Breast epithelium (tissue), 4 donors: Measurements from ENCODE around the gene COPS4. TPM values are rescaled to one million over a fixed set of nuclear protein-coding genes. Genes with fewer than 3 reads are reported as not detected.

ENCODE experiments used
- DNase-seq, 2 donors: peaks; one replicate each; pipeline ENCODE4 v3.0.0-alpha.2; 2019; ENCODE audit warnings: low spot score in 2 of 2
- H3K27ac ChIP-seq, 2 donors: fragments of 200-600 bp; sonication (generic) in 1 of 2; one replicate each; pipeline ENCODE4 v1.5.1; 2016 to 2019; ENCODE audit warnings: mild to moderate bottlenecking in 1 of 2
- H3K27me3 ChIP-seq, 2 donors: fragments of 200-600 bp; sonication (generic) in 1 of 2; one replicate each; pipeline versions ENCODE4 v1.5.1 to v1.6.0; 2017 to 2019; ENCODE audit warnings: control low read depth in 1 of 2, mild to moderate bottlenecking in 1 of 2
- H3K36me3 ChIP-seq: fragments of 200-600 bp; one replicate; pipeline ENCODE4 v1.5.1; 2019
- H3K4me1 ChIP-seq, 2 donors: fragments of 200-600 bp; sonication (generic); one replicate each; pipeline ENCODE4 v1.5.1; 2016 to 2019; ENCODE audit warnings: control low read depth in 1 of 2
- H3K4me3 ChIP-seq, 3 donors: fragments of 200-600 bp; sonication (generic); 1 replicate in 2 of 3; 2 replicates in 1 of 3; pipeline ENCODE4 v1.5.1; 2016 to 2019; ENCODE audit warnings: mild to moderate bottlenecking in 3 of 3, moderate library complexity in 2 of 3
- H3K9me3 ChIP-seq, 2 donors: fragments of 200-600 bp; sonication (generic) in 1 of 2; one replicate each; pipeline ENCODE4 v1.5.1; 2016 to 2019; ENCODE audit warnings: control low read depth in 1 of 2
- CTCF ChIP-seq, 3 donors: fragments of 450-650 bp; IDR thresholded peaks; one replicate each; pipeline ENCODE4 v1.5.1; 2016 to 2017; ENCODE audit warnings: antibody characterized with exemption in 3 of 3, mild to moderate bottlenecking in 3 of 3, moderate library complexity in 3 of 3
- POLR2A ChIP-seq: fragments of 450-650 bp; IDR thresholded peaks from one replicate; pipeline ENCODE4 v1.6.1; 2016; ENCODE audit warnings: antibody characterized with exemption, mild to moderate bottlenecking, moderate library complexity
- POLR2AphosphoS5 ChIP-seq, 3 donors: sonication (generic); formaldehyde crosslinking; IDR thresholded peaks; one replicate each; pipeline ENCODE4 v1.6.1; 2017; ENCODE audit warnings: antibody characterized with exemption in 3 of 3
- intact Hi-C: fragments of 100-400 bp; cut with DNase I; formaldehyde crosslinking; loops from one replicate; pipeline ENCODE4 v1.15.1; 2023; ENCODE audit warnings: low total_unique reads
- total RNA-seq, 3 donors: library from RNA; depleted of rRNA; stranded (reverse); fragments of >200 nt; gene quantifications; one replicate each; pipeline ENCODE4 v1.1.0, GENCODE V29; 2016

The COPS4 gene
- total RNA-seq, 3 donors from 2014 or later: 55.8 to 67.9 (median 56.4) TPM

- H3K27me3 ChIP-seq: no peaks in the 10 kb centered on the region
- H3K36me3 ChIP-seq: no peaks in the 10 kb centered on the region
- H3K4me3 ChIP-seq: no peak overlapping the region
- no peak overlapping the region for H3K27ac ChIP-seq
- H3K4me1 ChIP-seq: no peaks in the 10 kb centered on the region
- H3K9me3 ChIP-seq: no peaks in the 10 kb centered on the region
- no peak for DNase-seq
- intact Hi-C loops: no loop called here
- TF ChIP-seq POLR2AphosphoS5 (IDR thresholded peaks at IDR 0.05): no peak
- TF ChIP-seq POLR2A: no peak
- no peak for TF ChIP-seq CTCF (IDR thresholded peaks at IDR 0.05)
Measured at GRCh38 chr4:83089410-83090157, 54.6 kb downstream of the COPS4 start.

GRCh38 chr4:83093060-83093640, 58.2 kb downstream of the COPS4 start:
- intact Hi-C loops: no loop called here
- Histone ChIP-seq H3K36me3 (no peaks in the 10 kb centered on the region), H3K4me1 (no peaks in the 10 kb centered on the region), H3K4me3 (no peak overlapping the region), H3K27ac (no peak overlapping the region), H3K27me3 (no peaks in the 10 kb centered on the region), H3K9me3 (no peaks in the 10 kb centered on the region)
- no peak for TF ChIP-seq CTCF (IDR thresholded peaks at IDR 0.05)
- TF ChIP-seq POLR2A: no peak
- no peak for TF ChIP-seq POLR2AphosphoS5 (IDR thresholded peaks at IDR 0.05)
- no peak for DNase-seq

DNA sequence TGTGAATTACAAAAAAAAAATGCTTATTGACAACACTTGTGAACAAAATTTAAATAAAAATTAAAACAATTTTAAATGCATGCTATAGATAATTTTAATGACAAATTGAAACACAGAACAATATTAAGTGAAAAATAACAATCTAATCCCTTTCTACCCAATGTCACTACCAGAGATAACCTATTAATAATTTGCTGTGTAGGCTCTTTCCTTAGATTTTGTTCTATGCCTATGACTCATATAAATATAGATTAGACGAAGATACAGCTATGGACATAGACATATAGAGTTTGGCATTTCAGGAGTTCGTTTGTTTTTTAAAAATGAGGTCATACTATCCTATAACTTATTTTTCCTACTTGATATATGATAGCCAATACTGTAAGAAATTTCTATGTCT, 61.4 kb downstream of the COPS4 start:
- Histone ChIP-seq H3K36me3 (no peaks in the 10 kb centered on the region), H3K4me3 (no peak overlapping the region), H3K9me3 (no peaks in the 10 kb centered on the region), H3K4me1 (no peaks in the 10 kb centered on the region), H3K27ac (no peak overlapping the region), H3K27me3 (no peaks in the 10 kb centered on the region)
- no peak for DNase-seq
- TF ChIP-seq POLR2A: no peak
- TF ChIP-seq CTCF (IDR thresholded peaks at IDR 0.05): no peak
- no peak for TF ChIP-seq POLR2AphosphoS5 (IDR thresholded peaks at IDR 0.05)
- intact Hi-C loops: no loop called here

GRCh38 chr4:83104991-83105390, 70.0 kb downstream of the COPS4 start:
- Histone ChIP-seq H3K27ac (no peak overlapping the region), H3K36me3 (no peaks in the 10 kb centered on the region), H3K4me3 (no peak overlapping the region), H3K4me1 (no peaks in the 10 kb centered on the region), H3K9me3 (no peaks in the 10 kb centered on the region), H3K27me3 (no peaks in the 10 kb centered on the region)
- no peak for DNase-seq
- TF ChIP-seq CTCF (IDR thresholded peaks at IDR 0.05) (no peak), POLR2AphosphoS5 (IDR thresholded peaks at IDR 0.05) (no peak), POLR2A (no peak)
- intact Hi-C loops: loop anchor here (5.0 kb wide), 1 partner anchor 493 kb away; no protein-coding TSS in a partner anchor

GRCh38 chr4:83107631-83108030, 72.6 kb downstream of the COPS4 start:
- TF ChIP-seq CTCF (IDR thresholded peaks at IDR 0.05) (no peak), POLR2A (no peak), POLR2AphosphoS5 (IDR thresholded peaks at IDR 0.05) (no peak)
- intact Hi-C loops: loop anchor here (5.0 kb wide), 1 partner anchor 495 kb away; no protein-coding TSS in a partner anchor
- no peak for DNase-seq

More at GRCh38 chr4:83107631-83108030, 72.6 kb downstream of the COPS4 start:
- Histone ChIP-seq H3K4me1 (no peaks in the 10 kb centered on the region), H3K27ac (no peak overlapping the region), H3K4me3 (no peak overlapping the region), H3K36me3 (no peaks in the 10 kb centered on the region), H3K9me3 (no peaks in the 10 kb centered on the region), H3K27me3 (no peaks in the 10 kb centered on the region)
